SK-N-MC (cell line): ENCODE results near the gene SFI1.

Experiments
- EZH2 ChIP-seq: fragments of 200-600 bp; sonication (generic); IDR thresholded peaks from one replicate; pipeline ENCODE4 v1.6.1; 2017; ENCODE audit warnings: antibody characterized with exemption
- POLR2AphosphoS5 ChIP-seq: IDR thresholded peaks from 2 replicates; pipeline ENCODE4 v1.6.1; 2012; ENCODE audit warnings: mild to moderate bottlenecking, low read depth, low read length, borderline replicate concordance

- TF ChIP-seq EZH2 (no peak), POLR2AphosphoS5 (no peak)
These were observed 117.1 kb downstream of the SFI1 start for GRCh38 chr22:31613286-31613903.
